Hematopoietic multipotent progenitor cell treated with erythropoietin and hydrocortisone succinate and interleukin-3 and kit ligand, for 6 days (in vitro differentiated cells): ENCODE measurements around the gene ETV4.

ENCODE experiments used
- DNase-seq: peaks from one replicate; pipeline ENCODE4 v3.0.0-alpha.2; 2015

Gene ETV4

DNA sequence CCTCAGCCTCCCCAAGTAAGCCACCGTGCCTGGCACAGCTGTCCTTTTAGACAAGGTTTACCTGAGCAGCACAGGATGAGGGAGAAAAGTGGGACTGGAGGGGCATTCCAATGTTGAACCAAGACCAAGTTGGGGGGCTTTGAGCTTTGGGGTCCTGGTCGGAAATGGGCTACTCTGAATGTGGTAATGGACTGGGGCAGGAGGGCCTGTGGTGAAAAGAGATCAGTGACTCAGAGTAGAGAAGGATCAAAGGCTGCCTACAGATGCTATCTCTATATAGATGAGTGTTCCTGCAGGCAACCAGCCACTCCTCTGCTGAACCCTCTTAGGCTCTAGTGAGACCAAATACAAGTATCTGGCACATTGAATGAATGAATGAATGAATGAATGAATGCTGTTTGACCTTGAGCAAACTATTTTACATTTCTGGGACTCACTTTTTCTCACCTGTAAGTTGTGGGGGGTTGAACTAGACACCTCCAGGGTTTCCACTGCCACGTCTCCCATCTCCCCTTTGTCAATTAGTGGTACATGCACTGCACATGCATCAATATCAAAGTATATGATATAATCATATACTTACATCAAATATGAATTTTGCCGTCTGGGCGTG is 26.3 kb upstream of the ETV4 start:
- DNase-seq = no peak

DNA sequence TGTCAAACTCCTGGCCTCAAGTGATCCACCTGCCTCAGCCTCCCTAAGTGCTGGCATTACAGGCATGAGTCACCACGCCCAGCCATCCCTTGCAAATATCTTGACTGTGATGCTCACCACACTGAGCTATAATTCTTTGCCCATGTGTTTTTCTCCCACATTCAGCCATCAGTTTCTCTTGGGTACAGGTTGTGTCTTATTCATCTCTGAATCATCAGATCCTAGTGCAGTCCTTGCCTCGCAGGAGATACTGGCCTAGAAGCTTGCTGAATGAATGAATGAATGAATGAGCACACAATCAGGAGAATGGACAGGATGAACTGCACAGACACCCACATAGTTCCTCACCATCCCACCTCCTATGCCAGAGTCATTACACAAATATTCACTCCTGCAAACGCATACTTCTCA is 24.4 kb upstream of the ETV4 start:
- no peak for DNase-seq

- DNase-seq = no peak
Observed at GRCh38 chr17:43568506-43569082, 22.5 kb upstream of the ETV4 start.

DNA sequence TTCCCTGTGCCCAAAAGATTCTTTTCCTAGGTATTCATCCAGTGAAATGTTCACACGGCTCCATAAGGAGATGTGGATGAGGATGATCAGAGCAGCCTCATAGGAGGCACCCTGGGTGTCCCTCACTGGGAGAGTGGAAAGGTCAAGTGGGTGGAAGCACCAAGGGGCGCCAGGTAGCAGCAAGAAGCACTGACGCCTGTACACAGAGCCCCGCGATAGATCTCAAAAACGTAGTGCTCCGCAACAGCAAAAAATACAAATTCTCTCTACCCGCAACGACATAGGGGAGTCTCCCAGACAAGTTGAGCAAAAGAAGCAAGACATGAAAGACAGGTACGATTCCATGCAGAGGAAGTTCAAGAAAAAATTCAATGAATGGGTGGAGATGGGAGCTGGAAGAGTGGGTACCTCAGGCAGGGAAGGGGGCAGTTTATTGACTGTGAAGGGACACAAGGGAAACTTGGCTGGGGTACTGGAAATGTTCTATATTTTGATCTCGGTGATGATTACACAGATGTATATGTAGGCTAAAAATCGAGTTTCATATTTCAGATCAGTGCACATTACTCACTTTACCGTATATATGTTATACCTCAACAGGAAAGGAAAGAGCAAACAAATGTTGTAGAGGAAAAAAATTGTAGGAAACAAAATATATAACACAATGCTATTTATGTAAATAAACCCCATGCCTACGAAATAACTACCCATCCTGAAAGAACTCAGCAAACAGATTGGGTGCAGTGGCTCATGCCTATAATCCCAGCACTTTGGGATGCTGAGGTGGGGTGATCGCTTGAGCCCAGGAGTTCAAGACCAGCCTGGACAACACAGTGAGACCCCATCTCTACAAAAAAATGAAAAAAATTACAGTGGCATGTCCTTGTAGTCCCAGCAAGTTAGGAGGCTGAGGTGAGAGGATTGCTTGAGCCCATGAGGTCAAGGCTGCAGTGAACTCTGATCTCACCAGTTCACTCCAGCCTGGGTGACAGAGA is 17.8 kb upstream of the ETV4 start:
- no peak for DNase-seq

GRCh38 chr17:43562679-43563599 is 16.8 kb upstream of the ETV4 start:
- DNase-seq = no peak

DNA sequence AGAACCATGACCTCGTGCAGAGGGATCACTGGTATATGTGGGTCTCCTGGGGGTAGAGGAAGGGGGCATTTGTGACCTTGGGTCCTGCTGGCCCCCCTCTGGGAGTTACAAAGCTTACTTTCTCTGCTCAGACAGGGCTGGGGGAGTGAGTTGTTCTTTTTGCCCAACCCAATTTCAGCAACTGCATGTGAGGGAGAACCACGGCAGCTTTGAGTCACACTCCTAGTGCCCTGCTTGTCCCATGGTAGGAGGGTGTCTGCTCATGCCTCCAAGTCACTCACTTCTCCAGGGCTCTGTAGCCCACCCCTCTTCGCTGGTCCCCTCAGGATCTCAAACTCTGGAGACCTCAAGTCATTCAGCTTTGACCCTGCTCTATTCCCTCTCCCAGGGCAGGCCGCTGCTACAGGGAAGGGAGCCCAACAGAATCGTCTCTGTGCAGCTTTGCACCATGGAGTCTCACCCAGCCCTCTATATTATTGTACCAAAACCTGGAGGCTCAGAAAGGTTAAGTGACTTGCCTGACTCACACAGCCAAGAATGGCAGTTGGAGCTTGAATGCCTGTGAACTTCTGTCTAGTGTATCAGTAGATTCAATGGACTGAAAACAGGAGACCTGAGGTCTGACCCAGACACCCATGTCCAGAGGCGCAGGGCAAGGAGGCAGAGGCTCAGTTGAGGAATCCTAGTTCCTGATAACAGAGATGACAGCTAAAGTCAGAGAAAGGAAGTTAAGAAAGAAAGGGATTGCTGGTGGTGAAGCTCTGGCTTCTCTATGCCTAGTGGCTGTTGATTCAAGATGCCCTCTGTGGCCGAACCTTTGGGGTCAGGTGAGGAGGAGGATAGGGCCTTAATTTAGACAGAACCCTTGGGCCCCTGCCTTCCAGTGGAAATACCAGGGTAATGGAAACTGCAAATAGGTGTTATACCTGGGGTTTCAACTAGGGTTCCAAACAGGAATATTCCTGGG is 14.6 kb upstream of the ETV4 start:
- DNase-seq = no peak

DNA sequence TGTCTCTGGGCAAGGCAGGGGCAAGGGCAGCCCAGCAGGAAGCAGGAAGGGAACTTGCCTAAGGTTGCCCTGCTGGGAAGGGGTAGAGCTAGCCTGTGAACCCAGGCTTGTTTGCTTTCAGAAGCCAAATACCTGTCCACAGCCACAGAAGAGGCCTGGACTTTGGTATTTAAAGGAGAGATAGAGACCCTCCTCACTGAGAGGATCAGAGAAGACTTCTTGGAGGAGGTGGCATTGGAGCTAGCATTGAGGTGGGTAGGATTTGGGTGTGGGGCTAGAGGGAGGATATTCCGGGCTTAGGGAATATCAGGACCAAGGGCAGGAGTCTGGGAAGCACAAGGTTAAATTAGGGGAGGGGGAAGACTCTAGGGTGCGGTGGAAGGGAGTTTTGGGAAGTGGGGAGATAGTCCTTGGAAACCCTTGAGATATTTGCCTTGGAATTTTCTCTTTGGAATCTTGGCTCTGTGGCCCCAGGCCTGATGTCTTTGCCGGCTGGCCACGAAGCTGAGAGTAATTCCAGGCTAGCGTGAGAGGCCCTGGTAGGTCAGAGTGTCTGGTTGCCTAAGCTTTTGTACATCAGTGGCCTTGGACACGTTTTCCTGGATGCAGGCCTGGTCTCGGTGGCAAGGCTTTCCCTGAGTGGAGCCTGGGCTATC is 13.1 kb upstream of the ETV4 start:
- DNase-seq = no peak

DNA sequence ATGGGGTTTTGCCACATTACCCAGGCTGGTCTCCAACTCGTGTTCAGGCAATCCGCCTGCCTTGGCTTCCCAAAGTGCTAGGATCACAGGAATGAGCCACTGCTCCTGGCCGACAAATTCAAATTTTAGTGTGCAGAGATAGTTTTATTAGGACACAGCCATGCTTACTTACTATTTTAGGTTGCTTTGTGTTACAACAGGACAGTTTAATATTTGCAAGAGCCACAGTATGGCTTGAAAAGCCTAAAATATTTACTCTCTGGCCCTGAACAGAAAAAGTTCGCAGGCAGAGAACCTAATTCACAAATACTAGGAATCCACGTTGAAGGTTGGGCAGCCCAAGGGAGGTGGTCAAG is 12.6 kb upstream of the ETV4 start:
- no peak for DNase-seq

DNA sequence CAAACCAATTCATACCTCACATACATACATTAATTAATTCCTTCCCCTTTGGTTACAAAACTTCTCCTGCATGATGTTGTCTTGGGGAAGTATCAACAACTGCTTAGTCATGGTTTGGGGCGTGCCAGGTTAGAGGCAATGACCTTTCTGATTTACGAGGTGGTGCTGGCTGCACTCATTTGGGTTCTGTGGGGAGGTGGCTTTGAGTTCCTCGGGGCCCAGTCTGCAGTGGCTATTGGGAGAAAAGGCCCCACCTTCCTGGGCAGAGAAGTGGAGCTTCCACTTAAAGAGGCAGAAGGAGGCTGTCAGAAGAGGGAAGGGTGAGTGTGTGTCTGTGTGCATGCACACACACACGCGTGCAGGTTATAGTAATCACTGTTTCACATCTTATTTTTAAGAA is 10.2 kb upstream of the ETV4 start:
- peak; percentile 77 for DNase-seq

- DNase-seq = no peak
Observed at GRCh38 chr17:43554857-43555256, 8.7 kb upstream of the ETV4 start.

DNA sequence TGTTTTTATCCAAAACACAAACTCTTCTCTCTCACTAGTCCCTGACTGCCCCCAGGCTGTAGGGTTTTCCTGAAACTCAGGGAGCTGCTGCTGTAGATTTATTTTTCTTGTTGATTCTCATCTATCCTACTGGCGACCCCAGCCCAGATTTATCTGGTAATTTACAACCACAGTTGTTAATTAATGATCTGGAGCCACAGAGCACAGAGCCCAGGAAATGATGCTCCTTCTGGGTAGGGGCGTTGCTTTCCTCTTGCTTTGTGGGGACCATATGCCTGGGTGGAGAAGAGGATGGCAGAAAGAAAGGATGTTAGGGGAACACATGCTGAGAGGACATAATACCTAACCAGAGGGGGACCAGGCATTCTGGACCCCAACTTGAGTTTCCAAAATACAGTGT is 7.4 kb upstream of the ETV4 start:
- DNase-seq = no peak

GRCh38 chr17:43552229-43552837 is 6.2 kb upstream of the ETV4 start:
- no peak for DNase-seq

- no peak for DNase-seq
Observed at GRCh38 chr17:43550754-43551153, 4.6 kb upstream of the ETV4 start.

DNA sequence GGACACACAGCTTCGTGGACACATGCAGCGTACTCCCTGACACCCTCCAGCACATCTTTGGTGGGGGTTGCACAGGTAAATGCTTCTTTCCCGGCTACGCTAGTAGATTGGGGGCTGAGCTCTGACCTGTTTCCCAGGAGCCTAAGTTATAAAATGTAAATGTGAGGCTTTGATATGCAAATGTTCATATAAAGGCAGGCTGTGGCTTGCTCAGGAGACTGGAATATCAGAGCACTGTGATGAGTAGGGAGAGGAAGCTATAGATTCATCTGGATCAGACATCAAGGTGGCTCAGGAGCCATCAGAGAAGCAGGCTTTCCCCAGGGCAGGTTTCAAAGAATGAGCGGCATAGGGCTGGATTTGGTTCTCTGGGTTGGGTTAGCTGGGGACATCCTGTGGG is 3.4 kb upstream of the ETV4 start:
- DNase-seq = no peak

GRCh38 chr17:43548689-43549379 is 2.7 kb upstream of the ETV4 start:
- DNase-seq = no peak

DNA sequence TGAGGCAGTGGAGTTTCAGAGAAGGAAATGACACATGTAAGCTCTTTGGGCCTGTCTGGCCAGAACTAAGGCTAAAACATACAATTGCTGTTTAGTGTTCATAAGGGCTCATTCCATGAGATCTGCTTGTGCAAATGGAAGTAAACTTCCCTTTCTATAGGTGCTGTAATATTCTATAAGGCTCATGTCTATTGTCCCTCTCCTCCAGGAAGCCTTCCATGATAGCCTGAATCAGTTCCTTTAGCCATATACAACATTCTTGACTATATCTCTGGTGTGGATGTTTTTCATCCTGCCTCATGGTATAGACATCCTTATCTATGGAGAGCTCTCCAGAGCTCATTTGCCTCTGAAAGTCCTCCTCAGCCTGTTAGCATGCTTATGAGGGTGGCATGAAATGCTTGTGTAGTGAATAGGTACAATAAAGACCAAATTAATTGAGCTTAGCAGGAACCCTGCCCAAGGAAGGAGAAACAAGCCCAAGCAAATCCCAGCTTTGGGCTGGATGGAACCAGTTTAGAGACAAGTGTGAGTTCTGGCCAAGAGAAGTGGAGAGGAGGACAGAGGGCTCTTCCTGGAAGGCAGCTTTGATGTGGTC is 1.6 kb upstream of the ETV4 start:
- DNase-seq = no peak

DNA sequence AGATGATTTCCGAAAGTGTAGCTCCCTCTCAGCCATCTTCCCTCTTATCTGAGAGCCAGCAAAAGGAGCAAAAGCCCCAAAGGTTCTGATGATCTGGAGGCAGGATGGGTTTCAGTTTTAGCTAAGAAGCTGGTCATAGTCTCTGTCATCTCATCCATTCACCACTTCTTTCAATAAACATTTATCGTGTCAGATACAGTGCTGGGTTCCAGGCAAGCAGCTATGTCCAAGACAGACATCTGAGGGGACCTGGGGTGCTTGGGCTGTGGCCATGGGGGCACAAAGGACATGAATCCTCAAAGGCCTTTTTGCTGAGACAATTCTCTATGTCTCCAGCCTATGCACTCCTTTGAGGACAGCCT is 1.0 kb upstream of the ETV4 start:
- no peak for DNase-seq

DNA sequence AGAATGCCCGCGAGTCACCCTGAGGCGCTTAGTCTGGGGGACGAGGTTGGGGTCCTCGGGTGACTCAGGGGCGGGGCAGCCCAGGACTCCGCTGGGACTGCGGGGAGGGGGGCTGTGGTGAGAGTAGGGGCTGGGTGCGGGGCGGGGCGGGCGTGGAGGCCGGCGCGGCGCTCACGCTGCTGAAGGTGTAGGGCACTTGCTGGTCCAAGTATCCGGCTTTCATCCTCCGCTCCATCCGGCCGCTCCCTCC is 832 bp downstream of the ETV4 start:
- peak; percentile 25 for DNase-seq

GRCh38 chr17:43543771-43544575 is 2.2 kb downstream of the ETV4 start:
- no peak for DNase-seq
